ENCODE data around the gene TBXAS1. TPM values are rescaled to one million over a fixed set of nuclear protein-coding genes. Genes with fewer than 3 reads are reported as not detected.

TBXAS1 gene
- total RNA-seq, 1 experiment from 2014 or later: 2.3 TPM

- TF ChIP-seq PREB (CRISPR knock-in tag; IDR thresholded peaks at IDR 0.05; ENCODE audit: borderline replicate concordance): no peak
- TF ChIP-seq ZNF219 (CRISPR knock-in tag; IDR thresholded peaks at IDR 0.05; ENCODE audit: borderline replicate concordance): no peak
- TF ChIP-seq CREB1 (CRISPR knock-in tag; IDR thresholded peaks at IDR 0.05): no peak
- TF ChIP-seq ZNF396 (CRISPR knock-in tag; IDR thresholded peaks at IDR 0.05; ENCODE audit: borderline replicate concordance): no peak
- no peak for TF ChIP-seq EMX1 (CRISPR knock-in tag; IDR thresholded peaks at IDR 0.05)
- no peak for TF ChIP-seq ZBTB43 (CRISPR knock-in tag; IDR thresholded peaks at IDR 0.05)
- TF ChIP-seq ZMAT4 (CRISPR knock-in tag; IDR thresholded peaks at IDR 0.05): no peak
- no peak for TF ChIP-seq MXD4 (CRISPR knock-in tag; IDR thresholded peaks at IDR 0.05; ENCODE audit: borderline replicate concordance)
- no peak for TF ChIP-seq ATF2 (CRISPR knock-in tag; IDR thresholded peaks at IDR 0.05; ENCODE audit: borderline replicate concordance, low read depth)
- TF ChIP-seq KAT7 (CRISPR knock-in tag; IDR thresholded peaks at IDR 0.05; ENCODE audit: borderline replicate concordance): no peak
- no peak for TF ChIP-seq NFATC4 (CRISPR knock-in tag; IDR thresholded peaks at IDR 0.05)
- TF ChIP-seq AFF4 (CRISPR knock-in tag; IDR thresholded peaks at IDR 0.05; ENCODE audit: borderline replicate concordance): no peak
- no peak for TF ChIP-seq SOX15 (CRISPR knock-in tag; IDR thresholded peaks at IDR 0.05)
Measured at GRCh38 chr7:140039896-140040295, 210.8 kb downstream of the TBXAS1 start (continued).

GRCh38 chr7:140041659-140042385 lies 212.8 kb downstream of the TBXAS1 start:
- peak overlapping the region; percentile 8; the same call in 1 of the 2 replicates for H3K27ac Mint-ChIP-seq
- POLR2A ChIA-PET: no interaction called here
- ATAC-seq: no peak
- no peak for TF ChIP-seq AR (CRISPR knock-in tag; IDR thresholded peaks at IDR 0.05)
- TF ChIP-seq CBFB (CRISPR knock-in tag; IDR thresholded peaks at IDR 0.05; ENCODE audit: low read depth): no peak
- no peak for TF ChIP-seq FOXP4 (CRISPR knock-in tag; IDR thresholded peaks at IDR 0.05)
- no peak for TF ChIP-seq ESRRA (CRISPR knock-in tag; IDR thresholded peaks at IDR 0.05; ENCODE audit: borderline replicate concordance)
- no peak for TF ChIP-seq ZNF263 (CRISPR knock-in tag; IDR thresholded peaks at IDR 0.05; ENCODE audit: low read depth)
- TF ChIP-seq ATF2 (CRISPR knock-in tag; IDR thresholded peaks at IDR 0.05; ENCODE audit: borderline replicate concordance, low read depth): no peak
- no peak for TF ChIP-seq JAZF1 (CRISPR knock-in tag; IDR thresholded peaks at IDR 0.05)
- TF ChIP-seq ZNF317 (CRISPR knock-in tag; IDR thresholded peaks at IDR 0.05; ENCODE audit: borderline replicate concordance, low read depth): no peak
- no peak for TF ChIP-seq ZNF232 (CRISPR knock-in tag; IDR thresholded peaks at IDR 0.05)

More at GRCh38 chr7:140041659-140042385, 212.8 kb downstream of the TBXAS1 start:
- Mint-ChIP-seq H3K27me3 (ENCODE audit: low read depth) (no peaks in the 10 kb centered on the region), H3K4me1 (no peaks in the 10 kb centered on the region), H3K4me3 (no peak overlapping the region), H3K9me3 (no peaks in the 10 kb centered on the region), H3K36me3 (peaks cover 6% of the 10 kb centered on the region; the same call in 1 of the 2 replicates)
- no peak for DNase-seq (ENCODE audit: low spot score)
- CTCF ChIA-PET: interaction anchor here (0.6 to 1.2 kb wide), 2 partner anchors 36 to 196 kb away, joined by 3 to 5 read pairs; no protein-coding TSS in a partner anchor

All from WTC11 (cell line).